Mammary epithelial cell (primary cell): ENCODE data around the gene SLC4A8.

Experiments
- EZH2 ChIP-seq: IDR thresholded peaks from 2 replicates; pipeline ENCODE4 v1.6.1; 2012; ENCODE audit warnings: low read length, inconsistent platforms, borderline replicate concordance
- TF ChIP-seq, protein P1 (sequence below), 2 donors: IDR thresholded peaks in 1 of 2; conservative IDR thresholded peaks in 1 of 2; 2 replicates each; pipeline ENCODE4 v1.5.1; 2011 to 2012; ENCODE audit warnings: inconsistent platforms in 2 of 2, low read length in 2 of 2, mild to moderate bottlenecking in 2 of 2, control low read depth in 1 of 2, low read depth in 1 of 2; ENCODE audit not compliant: insufficient read depth in 1 of 2; ENCODE audit errors: extremely low read depth in 1 of 2

DNA sequence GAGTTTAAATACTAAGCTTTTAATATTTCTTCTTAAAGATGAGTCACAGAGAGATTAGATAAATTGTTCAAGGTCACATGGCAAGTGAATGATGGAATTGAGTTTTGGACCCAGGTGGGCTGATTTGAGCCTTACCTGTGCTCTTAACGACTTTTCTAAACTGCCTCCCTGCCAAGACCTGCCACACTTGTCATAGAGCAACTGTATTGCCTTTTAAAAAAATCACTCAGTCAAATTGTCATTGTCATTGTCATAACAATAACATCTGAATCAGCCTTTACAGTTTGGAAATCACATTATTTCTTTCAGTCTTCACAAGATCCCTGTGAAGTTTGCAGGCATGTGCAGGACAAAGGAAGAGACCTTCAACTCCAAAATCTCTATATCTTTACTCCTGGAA, 25.7 kb downstream of the SLC4A8 start:
- TF ChIP-seq, protein P1, sequence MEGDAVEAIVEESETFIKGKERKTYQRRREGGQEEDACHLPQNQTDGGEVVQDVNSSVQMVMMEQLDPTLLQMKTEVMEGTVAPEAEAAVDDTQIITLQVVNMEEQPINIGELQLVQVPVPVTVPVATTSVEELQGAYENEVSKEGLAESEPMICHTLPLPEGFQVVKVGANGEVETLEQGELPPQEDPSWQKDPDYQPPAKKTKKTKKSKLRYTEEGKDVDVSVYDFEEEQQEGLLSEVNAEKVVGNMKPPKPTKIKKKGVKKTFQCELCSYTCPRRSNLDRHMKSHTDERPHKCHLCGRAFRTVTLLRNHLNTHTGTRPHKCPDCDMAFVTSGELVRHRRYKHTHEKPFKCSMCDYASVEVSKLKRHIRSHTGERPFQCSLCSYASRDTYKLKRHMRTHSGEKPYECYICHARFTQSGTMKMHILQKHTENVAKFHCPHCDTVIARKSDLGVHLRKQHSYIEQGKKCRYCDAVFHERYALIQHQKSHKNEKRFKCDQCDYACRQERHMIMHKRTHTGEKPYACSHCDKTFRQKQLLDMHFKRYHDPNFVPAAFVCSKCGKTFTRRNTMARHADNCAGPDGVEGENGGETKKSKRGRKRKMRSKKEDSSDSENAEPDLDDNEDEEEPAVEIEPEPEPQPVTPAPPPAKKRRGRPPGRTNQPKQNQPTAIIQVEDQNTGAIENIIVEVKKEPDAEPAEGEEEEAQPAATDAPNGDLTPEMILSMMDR (conservative IDR thresholded peaks at IDR 0.05 in 1 of 2, IDR thresholded peaks at IDR 0.05 in 1 of 2; ENCODE audit: extremely low read depth in 1 of 2, insufficient read depth in 1 of 2, low read depth in 1 of 2, low read length in 2 of 2): no peak
- TF ChIP-seq EZH2: no peak
